Activated naive CD4-positive, alpha-beta T cell treated with anti-CD3 and anti-CD28 coated beads for 36 hours (primary cell): ENCODE data around the gene LRRC4C. TPM values are rescaled to one million over a fixed set of nuclear protein-coding genes. Genes with fewer than 3 reads are reported as not detected.

Experiments
- CTCF ChIA-PET: fragments of 350-600 bp; sonication (Branson Sonifier 250); formaldehyde crosslinking; loops from one replicate; lab custom pipeline; 2021; ENCODE audit warnings: antibody characterized with exemption; lab: Charles Lee
- DNase-seq: peaks from one replicate; pipeline ENCODE4 v3.0.0-alpha.2; 2020
- H3K27ac Mint-ChIP-seq: one replicate; pipeline ENCODE4 v1.8.0; 2021; ENCODE audit warnings: mild to moderate bottlenecking, mixed read lengths
- H3K27me3 Mint-ChIP-seq: one replicate; pipeline ENCODE4 v1.8.0; 2021; ENCODE audit warnings: low read depth, mixed read lengths
- H3K36me3 Mint-ChIP-seq: one replicate; pipeline ENCODE4 v1.8.0; 2021; ENCODE audit warnings: low read depth, mixed read lengths
- H3K4me1 Mint-ChIP-seq: one replicate; pipeline ENCODE4 v1.8.0; 2021; ENCODE audit warnings: low read depth, mixed read lengths
- H3K4me3 Mint-ChIP-seq: one replicate; pipeline ENCODE4 v1.8.0; 2021; ENCODE audit warnings: mild to moderate bottlenecking, moderate library complexity, mixed read lengths
- H3K9me3 Mint-ChIP-seq: one replicate; pipeline ENCODE4 v1.8.0; 2021; ENCODE audit warnings: mixed read lengths
- intact Hi-C: fragments of 100-400 bp; cut with micrococcal nuclease; formaldehyde crosslinking; loops from one replicate; pipeline ENCODE4 v1.15.1; 2023
- total RNA-seq, 2 experiments: library from RNA; stranded (reverse); gene quantifications; one replicate each; pipeline ENCODE4 v1.2.3, GENCODE V29; 2021

LRRC4C gene
- total RNA-seq, 2 experiments from 2014 or later, result not detected

GRCh38 chr11:41222236-41222635, 237.2 kb downstream of the LRRC4C start:
- Mint-ChIP-seq H3K27me3 (no peaks in the 10 kb centered on the region), H3K4me3 (no peak overlapping the region), H3K4me1 (no peaks in the 10 kb centered on the region), H3K27ac (no peak overlapping the region), H3K36me3 (no peaks in the 10 kb centered on the region), H3K9me3 (peaks cover 22% of the 10 kb centered on the region)
- intact Hi-C loops, result no loop called here
- CTCF ChIA-PET, result interaction anchor here (0.5 kb wide), 1 partner anchor 1776 kb away, joined by 6 read pairs; no protein-coding TSS in a partner anchor
- no peak for DNase-seq

- peaks cover 14% of the 10 kb centered on the region for H3K9me3 Mint-ChIP-seq
- no peaks in the 10 kb centered on the region for H3K36me3 Mint-ChIP-seq
- no peaks in the 10 kb centered on the region for H3K4me1 Mint-ChIP-seq
- no peak overlapping the region for H3K27ac Mint-ChIP-seq
- CTCF ChIA-PET, result no interaction called here
- DNase-seq, result no peak
- no peaks in the 10 kb centered on the region for H3K27me3 Mint-ChIP-seq
- no peak overlapping the region for H3K4me3 Mint-ChIP-seq
- intact Hi-C loops, result no loop called here
These were observed 253.1 kb downstream of the LRRC4C start for GRCh38 chr11:41206388-41206787.

- intact Hi-C loops, result loop anchor here (2.0 kb wide), 1 partner anchor 894 kb away; no protein-coding TSS in a partner anchor
These were observed 258.3 kb downstream of the LRRC4C start for GRCh38 chr11:41201156-41201555.

GRCh38 chr11:41190437-41191082, 268.9 kb downstream of the LRRC4C start:
- Mint-ChIP-seq H3K27me3 (no peaks in the 10 kb centered on the region), H3K36me3 (no peaks in the 10 kb centered on the region), H3K9me3 (peaks cover 10% of the 10 kb centered on the region), H3K4me1 (no peaks in the 10 kb centered on the region), H3K4me3 (no peak overlapping the region), H3K27ac (no peak overlapping the region)
- CTCF ChIA-PET, result no interaction called here
- intact Hi-C loops, result no loop called here
- DNase-seq, result no peak

More at GRCh38 chr11:41201156-41201555, 258.3 kb downstream of the LRRC4C start:
- no peak overlapping the region for H3K27ac Mint-ChIP-seq
- CTCF ChIA-PET, result no interaction called here
- H3K4me3 Mint-ChIP-seq, result no peak overlapping the region
- H3K36me3 Mint-ChIP-seq, result no peaks in the 10 kb centered on the region
- peaks cover 13% of the 10 kb centered on the region for H3K9me3 Mint-ChIP-seq
- H3K4me1 Mint-ChIP-seq, result no peaks in the 10 kb centered on the region
- DNase-seq, result peak; percentile 32
- no peaks in the 10 kb centered on the region for H3K27me3 Mint-ChIP-seq

- no peak overlapping the region for H3K4me3 Mint-ChIP-seq
- no peaks in the 10 kb centered on the region for H3K27me3 Mint-ChIP-seq
- CTCF ChIA-PET, result no interaction called here
- no peak overlapping the region for H3K27ac Mint-ChIP-seq
- no peaks in the 10 kb centered on the region for H3K36me3 Mint-ChIP-seq
- no peak for DNase-seq
- peaks cover 10% of the 10 kb centered on the region for H3K9me3 Mint-ChIP-seq
- intact Hi-C loops, result no loop called here
- no peaks in the 10 kb centered on the region for H3K4me1 Mint-ChIP-seq
These were observed 269.6 kb downstream of the LRRC4C start for GRCh38 chr11:41189701-41190436.

GRCh38 chr11:41177791-41178190, 281.7 kb downstream of the LRRC4C start:
- intact Hi-C loops, result no loop called here
- no peaks in the 10 kb centered on the region for H3K36me3 Mint-ChIP-seq
- H3K27ac Mint-ChIP-seq, result no peak overlapping the region
- peaks cover 9% of the 10 kb centered on the region for H3K9me3 Mint-ChIP-seq
- H3K27me3 Mint-ChIP-seq, result no peaks in the 10 kb centered on the region
- no peak overlapping the region for H3K4me3 Mint-ChIP-seq
- no peaks in the 10 kb centered on the region for H3K4me1 Mint-ChIP-seq
- no peak for DNase-seq
- CTCF ChIA-PET, result no interaction called here

GRCh38 chr11:41175304-41175972, 284.0 kb downstream of the LRRC4C start:
- Mint-ChIP-seq H3K27me3 (no peaks in the 10 kb centered on the region), H3K36me3 (no peaks in the 10 kb centered on the region), H3K9me3 (peaks cover 13% of the 10 kb centered on the region), H3K4me1 (no peaks in the 10 kb centered on the region), H3K27ac (no peak overlapping the region), H3K4me3 (no peak overlapping the region)
- intact Hi-C loops, result no loop called here
- no peak for DNase-seq
- CTCF ChIA-PET, result no interaction called here

GRCh38 chr11:41146326-41146725, 313.1 kb downstream of the LRRC4C start:
- Mint-ChIP-seq H3K4me1 (no peaks in the 10 kb centered on the region), H3K4me3 (no peak overlapping the region), H3K27me3 (no peaks in the 10 kb centered on the region), H3K9me3 (peaks cover 8% of the 10 kb centered on the region), H3K36me3 (peaks cover 2% of the 10 kb centered on the region), H3K27ac (no peak overlapping the region)
- intact Hi-C loops, result no loop called here
- no peak for DNase-seq
- CTCF ChIA-PET, result no interaction called here

- CTCF ChIA-PET, result no interaction called here
- peaks cover 2% of the 10 kb centered on the region for H3K36me3 Mint-ChIP-seq
- no peaks in the 10 kb centered on the region for H3K4me1 Mint-ChIP-seq
- no peak for DNase-seq
- intact Hi-C loops, result no loop called here
- H3K9me3 Mint-ChIP-seq, result peaks cover 12% of the 10 kb centered on the region
- no peak overlapping the region for H3K27ac Mint-ChIP-seq
- no peak overlapping the region for H3K4me3 Mint-ChIP-seq
- H3K27me3 Mint-ChIP-seq, result no peaks in the 10 kb centered on the region
These were observed 314.0 kb downstream of the LRRC4C start for GRCh38 chr11:41145420-41145819.

- CTCF ChIA-PET, result no interaction called here
- Mint-ChIP-seq H3K4me3 (no peak overlapping the region), H3K27me3 (no peaks in the 10 kb centered on the region), H3K4me1 (no peaks in the 10 kb centered on the region), H3K27ac (no peak overlapping the region), H3K36me3 (no peaks in the 10 kb centered on the region), H3K9me3 (peaks cover 9% of the 10 kb centered on the region)
- intact Hi-C loops, result no loop called here
- DNase-seq, result no peak
These were observed 324.5 kb downstream of the LRRC4C start for GRCh38 chr11:41134971-41135370.

GRCh38 chr11:41133023-41133422, 326.4 kb downstream of the LRRC4C start:
- intact Hi-C loops, result no loop called here
- H3K27ac Mint-ChIP-seq, result no peak overlapping the region
- no peak for DNase-seq
- no peak overlapping the region for H3K4me3 Mint-ChIP-seq
- H3K4me1 Mint-ChIP-seq, result no peaks in the 10 kb centered on the region
- H3K27me3 Mint-ChIP-seq, result no peaks in the 10 kb centered on the region
- H3K9me3 Mint-ChIP-seq, result peaks cover 5% of the 10 kb centered on the region
- H3K36me3 Mint-ChIP-seq, result no peaks in the 10 kb centered on the region
- CTCF ChIA-PET, result no interaction called here

- H3K4me3 Mint-ChIP-seq, result no peak overlapping the region
These were observed 337.9 kb downstream of the LRRC4C start for GRCh38 chr11:41121600-41121999.

More at GRCh38 chr11:41121600-41121999, 337.9 kb downstream of the LRRC4C start:
- Mint-ChIP-seq H3K4me1 (no peaks in the 10 kb centered on the region), H3K9me3 (peaks cover 9% of the 10 kb centered on the region), H3K36me3 (no peaks in the 10 kb centered on the region), H3K27ac (no peak overlapping the region), H3K27me3 (no peaks in the 10 kb centered on the region)
- intact Hi-C loops, result no loop called here
- CTCF ChIA-PET, result no interaction called here
- no peak for DNase-seq
